Erythroblast (primary cell): Measurements from ENCODE around the gene MPPED1.

ENCODE experiments used
- GATA1 ChIP-seq: IDR thresholded peaks from 2 replicates; pipeline ENCODE4 v1.6.1; 2011; ENCODE audit warnings: low read depth, mild to moderate bottlenecking, control low read depth, low read length, moderate library complexity
- POLR2A ChIP-seq: IDR thresholded peaks from 2 replicates; pipeline ENCODE4 v1.6.1; 2011; ENCODE audit warnings: mild to moderate bottlenecking, low read length

GRCh38 chr22:43464809-43465208 is 53.0 kb downstream of the MPPED1 start:
- TF ChIP-seq POLR2A, result no peak
- TF ChIP-seq GATA1, result no peak
